H1 (cell line): ENCODE data around the gene DGAT2L6. TPM values are rescaled to one million over a fixed set of nuclear protein-coding genes. Genes with fewer than 3 reads are reported as not detected.

Experiments used
- CTCF ChIA-PET: fragments of 300-600 bp; sonication (Branson Sonifier 250); formaldehyde crosslinking; loops from one replicate; lab custom pipeline; 2021; ENCODE audit not compliant: partially characterized antibody; lab: Charles Lee
- POLR2A ChIA-PET: fragments of 300-600 bp; sonication (Branson Sonifier 250); formaldehyde crosslinking; loops from one replicate; lab custom pipeline; 2021; ENCODE audit warnings: inconsistent platforms; ENCODE audit not compliant: partially characterized antibody; lab: Charles Lee
- DNase-seq, 2 experiments: peaks; one replicate each; pipeline versions ENCODE4 v3.0.0 to v3.0.0-alpha.2; 2010 to 2022; ENCODE audit warnings: low spot score in 2 of 2, low read depth in 1 of 2, mixed read lengths in 1 of 2
- FAIRE-seq: peaks from 2 replicates; lab custom pipeline; 2011; peaks lifted over from hg19 to GRCh38; lab: Jason Lieb, UNC
- H2AFZ ChIP-seq: 2 replicates; pipeline ENCODE4 v1.8.1; 2012; ENCODE audit warnings: low read length, inconsistent platforms
- H2AK5ac ChIP-seq: 2 replicates; pipeline ENCODE4 v1.6.1; 2013; ENCODE audit warnings: low read depth, low read length
- H2BK120ac ChIP-seq: replicated peaks from 2 replicates; pipeline ENCODE3; 2013; ENCODE audit warnings: low read depth, low read length, inconsistent platforms
- H2BK12ac ChIP-seq: 2 replicates; pipeline ENCODE4 v1.6.1; 2013; ENCODE audit warnings: low read depth, low read length
- H2BK15ac ChIP-seq: 2 replicates; pipeline ENCODE4 v1.6.1; 2013; ENCODE audit warnings: low read length
- H2BK20ac ChIP-seq: 2 replicates; pipeline ENCODE4 v1.6.1; 2013; ENCODE audit warnings: low read length
- H2BK5ac ChIP-seq: 2 replicates; pipeline ENCODE4 v1.6.1; 2013; ENCODE audit warnings: low read depth, low read length
- H3K14ac ChIP-seq: 2 replicates; pipeline ENCODE4 v1.6.1; 2013; ENCODE audit warnings: inconsistent platforms; ENCODE audit not compliant: insufficient read length
- H3K18ac ChIP-seq: 2 replicates; pipeline ENCODE4 v1.6.1; 2013; ENCODE audit warnings: low read length; ENCODE audit errors: extremely low read depth
- H3K23ac ChIP-seq: 2 replicates; pipeline ENCODE4 v1.6.1; 2013; ENCODE audit warnings: inconsistent platforms; ENCODE audit not compliant: insufficient read length
- H3K23me2 ChIP-seq: 2 replicates; pipeline ENCODE4 v1.6.1; 2013; ENCODE audit warnings: low read depth, low read length
- H3K27ac ChIP-seq: 2 replicates; pipeline ENCODE4 v1.6.1; 2011; ENCODE audit warnings: low read depth, low read length, inconsistent platforms
- H3K27me3 ChIP-seq, 4 experiments: replicated peaks in 1 of 4; 1 replicate in 1 of 4; 2 replicates in 3 of 4; pipeline versions ENCODE4 v1.6.1 to v1.8.1; 2011 to 2013; ENCODE audit warnings: low read length in 3 of 4, mild to moderate bottlenecking in 3 of 4, inconsistent platforms in 2 of 4, mixed read lengths in 2 of 4, moderate library complexity in 1 of 4; ENCODE audit not compliant: control insufficient read depth in 3 of 4, insufficient read depth in 3 of 4; ENCODE audit errors: extremely low read depth in 1 of 4
- H3K36me3 ChIP-seq, 4 experiments: 2 replicates each; pipeline versions ENCODE4 v1.6.1 to v1.8.1; 2011 to 2013; ENCODE audit warnings: mild to moderate bottlenecking in 4 of 4, low read length in 3 of 4, moderate library complexity in 2 of 4, control low read depth in 1 of 4, inconsistent platforms in 1 of 4; ENCODE audit not compliant: insufficient read depth in 4 of 4, control insufficient read depth in 2 of 4
- H3K4ac ChIP-seq: replicated peaks from 2 replicates; pipeline ENCODE3; 2013; ENCODE audit warnings: low read length, low read depth, mixed read lengths, inconsistent platforms; ENCODE audit not compliant: insufficient read length
- H3K4me1 ChIP-seq, 4 experiments: replicated peaks in 1 of 4; 1 replicate in 1 of 4; 2 replicates in 3 of 4; pipeline versions ENCODE4 v1.6.1 to v1.8.1; 2011 to 2013; ENCODE audit warnings: low read length in 3 of 4, inconsistent platforms in 2 of 4, mixed read lengths in 1 of 4; ENCODE audit not compliant: insufficient read depth in 4 of 4, control insufficient read depth in 3 of 4
- H3K4me2 ChIP-seq, 2 experiments: 2 replicates each; pipeline versions ENCODE4 v1.6.1 to v1.8.1; 2011 to 2013; ENCODE audit warnings: low read depth in 2 of 2, low read length in 2 of 2, control low read depth in 1 of 2, inconsistent platforms in 1 of 2, mild to moderate bottlenecking in 1 of 2; ENCODE audit not compliant: insufficient read depth in 1 of 2
- H3K4me3 ChIP-seq, 4 experiments: fragments of 200-600, 300-600 bp in 1 of 4; sonication (generic), shearing (Covaris generic), sonication (Bioruptor Twin) in 1 of 4; 2 replicates each; pipeline versions ENCODE4 v1.5.1 to v1.8.1; 2011 to 2016; ENCODE audit warnings: low read length in 4 of 4, low read depth in 3 of 4, control low read depth in 2 of 4, inconsistent platforms in 2 of 4, mild to moderate bottlenecking in 2 of 4, mixed read lengths in 1 of 4, moderate library complexity in 1 of 4; ENCODE audit not compliant: insufficient read depth in 2 of 4; ENCODE audit errors: extremely low read depth in 1 of 4
- H3K56ac ChIP-seq: replicated peaks from 2 replicates; pipeline ENCODE3; 2013; ENCODE audit warnings: low read depth, mild to moderate bottlenecking, mixed read lengths, low read length, inconsistent platforms; ENCODE audit not compliant: insufficient read length
- H3K79me1 ChIP-seq: 2 replicates; pipeline ENCODE4 v1.6.1; 2013; ENCODE audit warnings: low read depth, low read length, control low read depth
- H3K79me2 ChIP-seq, 2 experiments: 2 replicates each; pipeline versions ENCODE4 v1.6.1 to v1.8.1; 2012 to 2013; ENCODE audit warnings: low read length in 2 of 2, mild to moderate bottlenecking in 2 of 2, inconsistent platforms in 1 of 2; ENCODE audit not compliant: insufficient read depth in 2 of 2, control insufficient read depth in 1 of 2
- H3K9ac ChIP-seq, 4 experiments: replicated peaks in 1 of 4; 1 replicate in 1 of 4; 2 replicates in 3 of 4; pipeline versions ENCODE4 v1.6.1 to v1.8.1; 2011 to 2013; ENCODE audit warnings: low read depth in 3 of 4, low read length in 3 of 4, control low read depth in 2 of 4, mild to moderate bottlenecking in 2 of 4, moderate library complexity in 2 of 4, inconsistent platforms in 1 of 4; ENCODE audit errors: extremely low read depth in 1 of 4
- H3K9me3 ChIP-seq, 2 experiments: 2 replicates each; pipeline versions ENCODE4 v1.6.1 to v1.8.1; 2012 to 2013; ENCODE audit warnings: mild to moderate bottlenecking in 2 of 2, moderate library complexity in 2 of 2, control low read depth in 1 of 2, inconsistent platforms in 1 of 2, low read depth in 1 of 2, low read length in 1 of 2, mixed read lengths in 1 of 2; ENCODE audit not compliant: insufficient read depth in 2 of 2
- H4K20me1 ChIP-seq, 2 experiments: replicated peaks in 1 of 2; 2 replicates each; pipeline versions ENCODE3 to v1.8.1; 2011 to 2013; ENCODE audit warnings: inconsistent platforms in 2 of 2, low read length in 2 of 2, mild to moderate bottlenecking in 1 of 2; ENCODE audit not compliant: insufficient read depth in 2 of 2, control insufficient read depth in 1 of 2
- H4K5ac ChIP-seq: 2 replicates; pipeline ENCODE4 v1.6.1; 2013; ENCODE audit warnings: low read length, low read depth, mixed read lengths, inconsistent platforms; ENCODE audit not compliant: insufficient read length
- H4K8ac ChIP-seq: 2 replicates; pipeline ENCODE4 v1.8.0; 2013; ENCODE audit warnings: mild to moderate bottlenecking, moderate library complexity, low read length, inconsistent platforms; ENCODE audit not compliant: insufficient read depth; ENCODE audit errors: extremely low read depth
- H4K91ac ChIP-seq: replicated peaks from 2 replicates; pipeline ENCODE3; 2013; ENCODE audit warnings: low read length, mixed read lengths, inconsistent platforms; ENCODE audit not compliant: insufficient read length
- CHD1 ChIP-seq: IDR thresholded peaks from 2 replicates; pipeline ENCODE4 v1.6.1; 2012; ENCODE audit warnings: low read depth, low read length, improper control_type of control experiment
- CTBP2 ChIP-seq: IDR thresholded peaks from 2 replicates; pipeline ENCODE4 v1.7.0; 2011; ENCODE audit warnings: borderline replicate concordance, mild to moderate bottlenecking, moderate library complexity, mixed read lengths, low read length; ENCODE audit not compliant: insufficient read depth, insufficient read length
- EP300 ChIP-seq, 2 experiments: IDR thresholded peaks; 1 replicate in 1 of 2; 2 replicates in 1 of 2; pipeline ENCODE4 v1.6.1; 2011 to 2012; ENCODE audit warnings: low read depth in 2 of 2, low read length in 2 of 2, mild to moderate bottlenecking in 2 of 2, borderline replicate concordance in 1 of 2, inconsistent platforms in 1 of 2, moderate library complexity in 1 of 2
- EZH2 ChIP-seq: fragments of 200-600 bp; sonication (generic); IDR thresholded peaks from 2 replicates; pipeline ENCODE4 v1.7.1; 2012; ENCODE audit warnings: low read depth, mild to moderate bottlenecking, moderate library complexity, low read length, inconsistent platforms; ENCODE audit not compliant: severe bottlenecking
- JUND ChIP-seq: IDR thresholded peaks from 2 replicates; pipeline ENCODE4 v1.6.1; 2011; ENCODE audit warnings: mild to moderate bottlenecking, improper control_type of control experiment, low read length
- KDM5A ChIP-seq: fragments of 200-600 bp; IDR thresholded peaks from 2 replicates; pipeline ENCODE4 v1.7.1; 2012; ENCODE audit warnings: mild to moderate bottlenecking, low read length, inconsistent platforms, mixed read lengths
- NANOG ChIP-seq: IDR thresholded peaks from 2 replicates; pipeline ENCODE4 v1.6.1; 2011; ENCODE audit warnings: low read length, low read depth, mild to moderate bottlenecking, inconsistent platforms; ENCODE audit not compliant: insufficient read depth, poor library complexity, severe bottlenecking
- PHF8 ChIP-seq: fragments of 200-600 bp; sonication (generic); conservative IDR thresholded peaks from 2 replicates; pipeline ENCODE4 v1.7.1; 2012; ENCODE audit warnings: low read depth, mild to moderate bottlenecking, inconsistent platforms, low read length, moderate library complexity
- POLR2A ChIP-seq, 2 experiments: IDR thresholded peaks; 1 replicate in 1 of 2; 2 replicates in 1 of 2; pipeline ENCODE4 v1.6.1; 2011; ENCODE audit warnings: low read depth in 2 of 2, low read length in 2 of 2, mild to moderate bottlenecking in 2 of 2; ENCODE audit errors: control extremely low read depth in 1 of 2
- POU5F1 ChIP-seq: IDR thresholded peaks from 2 replicates; pipeline ENCODE4 v1.6.1; 2011; ENCODE audit warnings: low read depth, mild to moderate bottlenecking, low read length, moderate library complexity
- RBBP5 ChIP-seq: IDR thresholded peaks from 2 replicates; pipeline ENCODE4 v1.7.1; 2012; ENCODE audit warnings: low read depth, mild to moderate bottlenecking, inconsistent platforms, low read length, moderate library complexity, borderline replicate concordance
- SAP30 ChIP-seq: fragments of 300-600 bp; sonication (generic); IDR thresholded peaks from 2 replicates; pipeline ENCODE4 v1.7.1; 2012; ENCODE audit warnings: low read length, moderate library complexity, mild to moderate bottlenecking, inconsistent platforms; ENCODE audit not compliant: insufficient read depth, insufficient replicate concordance
- TAF7 ChIP-seq: optimal IDR thresholded peaks from 2 replicates; pipeline ENCODE3; 2011; ENCODE audit warnings: low read depth, mild to moderate bottlenecking, inconsistent platforms, low read length, moderate library complexity, borderline replicate concordance
- ZNF274 ChIP-seq: IDR thresholded peaks from 2 replicates; pipeline ENCODE4 v1.7.0; 2012; ENCODE audit warnings: low read length, borderline replicate concordance; ENCODE audit errors: extremely low read depth
- WGBS, 2 experiments: shearing (Covaris generic) in 1 of 2; methylation state at CpG; one replicate each; pipeline versions ENCODE4 v1.1.6 to v1.1.7; 2013 to 2015; ENCODE audit warnings: low lambda C conversion rate in 2 of 2, mixed read lengths in 2 of 2, inconsistent platforms in 1 of 2, low coverage in 1 of 2, missing lambda C conversion rate in 1 of 2; ENCODE audit not compliant: insufficient replicate concordance in 2 of 2, insufficient coverage in 1 of 2, insufficient read length in 1 of 2; ENCODE audit errors: extremely low coverage in 1 of 2, missing lambda C conversion rate in 1 of 2; 5-methylcytosine and 5-hydroxymethylcytosine counted together
- polyA plus RNA-seq, 7 experiments: library from polyadenylated mRNA; depleted of rRNA in 3 of 7; stranded (reverse) in 5 of 7; unstranded in 2 of 7; fragments of >200 nt in 5 of 7; fragments of 200-250 nt in 2 of 7; gene quantifications; 1 replicate in 5 of 7; 2 replicates in 1 of 7; 4 replicates in 1 of 7; pipeline versions ENCODE4 v1.2.1 to v1.2.3, GENCODE V29; 2011 to 2013; ENCODE audit warnings: missing spikeins in 2 of 7, mixed read lengths in 2 of 7
- total RNA-seq: library from RNA; stranded (reverse); fragmentation: NEBNext Ultra II Directional; extraction: Animal tissue kit (Norgen Biotek cat#: 25700); gene quantifications from 2 replicates; pipeline ENCODE4 v1.2.1, GENCODE V29; 2021

DGAT2L6 gene
- total and polyA plus RNA-seq, 2 of the 8 experiments (the other 6 are each of a cell fraction or from before 2014, with no cell fraction given): not detected

GRCh38 chrX:70201732-70202131, 24.4 kb downstream of the DGAT2L6 start:
- Histone ChIP-seq H4K91ac (no peak overlapping the region), H3K4ac (no peak overlapping the region), H2BK15ac (no peak overlapping the region), H4K8ac (no peak overlapping the region), H3K79me1 (no peaks in the 10 kb centered on the region), H3K14ac (no peak overlapping the region), H3K27me3 (no peaks in the 10 kb centered on the region), H3K79me2 (no peaks in the 10 kb centered on the region), H3K36me3 (no peaks in the 10 kb centered on the region), H2BK120ac (no peak overlapping the region), H3K56ac (no peak overlapping the region), H2AFZ (no peak overlapping the region), H3K27ac (no peak overlapping the region), H4K20me1 (no peaks in the 10 kb centered on the region), H3K23ac (no peak overlapping the region), H2BK12ac (no peak overlapping the region), H3K18ac (no peak overlapping the region), H4K5ac (no peak overlapping the region), H3K4me3 (no peak overlapping the region), H2BK20ac (no peak overlapping the region), H3K4me2 (no peak overlapping the region), H3K23me2 (no peaks in the 10 kb centered on the region), H3K9ac (no peak overlapping the region), H3K4me1 (no peaks in the 10 kb centered on the region), H3K9me3 (no peaks in the 10 kb centered on the region), H2AK5ac (no peak overlapping the region), H2BK5ac (no peak overlapping the region)
- POLR2A ChIA-PET: no interaction called here
- WGBS, 2 experiments: 96% methylated on average over 5 of the region's 5 CpGs; no CpG with 5 or more reads in 1 of the 2 experiments
- no peak for TF ChIP-seq CTBP2
- no peak for TF ChIP-seq NANOG
- TF ChIP-seq JUND: no peak
- no peak for TF ChIP-seq SAP30
- no peak for TF ChIP-seq ZNF274
- TF ChIP-seq POU5F1: no peak
- TF ChIP-seq POLR2A (IDR thresholded peaks at IDR 0.05; ENCODE audit: control extremely low read depth in 1 of 2, low read depth in 2 of 2, low read length in 2 of 2): no peak
- TF ChIP-seq EZH2: no peak
- no peak for TF ChIP-seq CHD1
- TF ChIP-seq EP300 (IDR thresholded peaks at IDR 0.05; ENCODE audit: borderline replicate concordance in 1 of 2, low read depth in 2 of 2, low read length in 2 of 2): no peak
- no peak for TF ChIP-seq RBBP5
- TF ChIP-seq TAF7: no peak
- TF ChIP-seq KDM5A: no peak
- no peak for TF ChIP-seq PHF8
- FAIRE-seq (no peak), DNase-seq (no peak)
- CTCF ChIA-PET: no interaction called here
